ENCODE data around the gene GPR50. TPM values are rescaled to one million over a fixed set of nuclear protein-coding genes. Genes with fewer than 3 reads are reported as not detected.

The GPR50 gene
- total RNA-seq, 5 donors from 2014 or later (not counting 1 experiment from before 2014, with no cell fraction given), result not detected

DNA sequence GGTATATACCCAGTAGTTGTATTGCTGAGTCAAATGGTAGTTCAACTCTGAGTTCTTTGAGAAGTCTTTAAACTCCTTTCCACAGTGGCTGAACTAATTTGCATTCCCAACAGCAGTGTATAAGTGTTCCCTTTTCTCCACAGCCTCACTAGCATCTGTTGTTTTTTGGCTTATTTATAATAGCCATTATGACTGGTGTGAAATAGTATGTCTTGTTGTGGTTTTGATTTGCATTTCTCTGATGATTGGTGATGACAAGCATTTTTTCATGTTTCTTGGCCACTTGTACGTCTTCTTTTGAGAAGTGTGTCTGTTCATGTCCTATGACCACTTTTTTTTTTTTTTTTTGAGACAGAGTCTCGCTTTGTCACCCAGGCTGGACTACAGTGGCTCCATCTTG lies 30.5 kb downstream of the GPR50 start:
- no peak overlapping the region for H3K4me3 ChIP-seq (ENCODE audit: control insufficient read depth in 1 of 2, extremely low read depth in 1 of 2, low read length in 1 of 2)
- Mint-ChIP-seq H3K4me3 (no peak overlapping the region), H3K36me3 (no peaks in the 10 kb centered on the region), H3K27ac (no peak overlapping the region), H3K4me1 (no peaks in the 10 kb centered on the region), H3K9me3 (no peaks in the 10 kb centered on the region), H3K27me3 (peaks cover 0 to 31% of the 10 kb centered on the region in 2 donors)
- no peaks in the 10 kb centered on the region for H3K4me1 ChIP-seq (ENCODE audit: control insufficient read depth in 1 of 2, extremely low read depth in 1 of 2, insufficient read depth in 2 of 2, low read length in 2 of 2)
- POLR2A ChIA-PET, result no interaction called here
- H3K27ac ChIP-seq (ENCODE audit: low read length), result no peak overlapping the region
- CTCF ChIA-PET, result interaction anchor here in 1 of 2 donors (0.6 kb wide), 1 partner anchor 464 kb away, joined by 4 read pairs; no protein-coding TSS in a partner anchor
- no peak for ATAC-seq (replicated peaks in 1 of 4)
- WGBS (ENCODE audit: insufficient coverage), result 86% methylated on average over 1 of the region's 2 CpGs
- H3K36me3 ChIP-seq (ENCODE audit: control insufficient read depth in 2 of 2, extremely low read depth in 1 of 2, insufficient read depth in 1 of 2, low read length in 1 of 2), result no peaks in the 10 kb centered on the region
- no peaks in the 10 kb centered on the region for H3K9me3 ChIP-seq
- no peaks in the 10 kb centered on the region for H3K27me3 ChIP-seq (replicated peaks in 1 of 2; ENCODE audit: control insufficient read depth in 2 of 2, extremely low read depth in 1 of 2, insufficient read depth in 2 of 2, low read length in 1 of 2)
- no peak for DNase-seq

DNA sequence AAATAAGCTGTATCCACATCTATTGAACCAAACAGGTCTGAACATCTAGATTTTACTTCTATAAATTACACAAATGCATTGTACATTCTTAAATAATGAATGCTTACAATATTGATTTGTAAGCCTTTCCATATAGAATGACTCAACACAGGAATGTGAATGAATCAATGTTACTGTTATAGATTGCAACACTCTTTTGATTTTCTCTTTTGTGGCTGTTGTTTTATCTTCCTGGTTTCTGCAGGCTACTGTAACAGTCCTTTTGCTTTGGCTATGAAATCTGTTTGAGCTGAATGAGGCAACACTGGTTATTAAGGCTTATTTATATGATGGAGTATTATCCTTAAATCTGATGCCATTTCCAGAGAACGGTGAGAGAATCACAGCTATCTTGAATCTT lies 49.5 kb downstream of the GPR50 start:
- CTCF ChIA-PET, result no interaction called here
- H3K27me3 Mint-ChIP-seq, result peaks cover 26 to 52% of the 10 kb centered on the region in 2 donors
- H3K27ac Mint-ChIP-seq, result no peak overlapping the region
- H3K27me3 ChIP-seq (replicated peaks in 1 of 2; ENCODE audit: control insufficient read depth in 2 of 2, extremely low read depth in 1 of 2, insufficient read depth in 2 of 2, low read length in 1 of 2), result peaks cover 0 to 8% of the 10 kb centered on the region in 2 experiments
- H3K9me3 Mint-ChIP-seq, result no peaks in the 10 kb centered on the region
- WGBS (ENCODE audit: insufficient coverage), result 80% methylated on average over 1 of the region's 1 CpG
- no peaks in the 10 kb centered on the region for H3K4me1 Mint-ChIP-seq
- H3K36me3 Mint-ChIP-seq, result no peaks in the 10 kb centered on the region
- H3K4me3 Mint-ChIP-seq, result no peak overlapping the region
- H3K9me3 ChIP-seq, result no peaks in the 10 kb centered on the region
- no peaks in the 10 kb centered on the region for H3K4me1 ChIP-seq (ENCODE audit: control insufficient read depth in 1 of 2, extremely low read depth in 1 of 2, insufficient read depth in 2 of 2, low read length in 2 of 2)
- no peak for DNase-seq
- H3K27ac ChIP-seq (ENCODE audit: low read length), result no peak overlapping the region
- ATAC-seq (replicated peaks in 1 of 4), result no peak
- no peaks in the 10 kb centered on the region for H3K36me3 ChIP-seq (ENCODE audit: control insufficient read depth in 2 of 2, extremely low read depth in 1 of 2, insufficient read depth in 1 of 2, low read length in 1 of 2)
- H3K4me3 ChIP-seq (ENCODE audit: control insufficient read depth in 1 of 2, extremely low read depth in 1 of 2, low read length in 1 of 2), result no peak overlapping the region
- POLR2A ChIA-PET, result no interaction called here

DNA sequence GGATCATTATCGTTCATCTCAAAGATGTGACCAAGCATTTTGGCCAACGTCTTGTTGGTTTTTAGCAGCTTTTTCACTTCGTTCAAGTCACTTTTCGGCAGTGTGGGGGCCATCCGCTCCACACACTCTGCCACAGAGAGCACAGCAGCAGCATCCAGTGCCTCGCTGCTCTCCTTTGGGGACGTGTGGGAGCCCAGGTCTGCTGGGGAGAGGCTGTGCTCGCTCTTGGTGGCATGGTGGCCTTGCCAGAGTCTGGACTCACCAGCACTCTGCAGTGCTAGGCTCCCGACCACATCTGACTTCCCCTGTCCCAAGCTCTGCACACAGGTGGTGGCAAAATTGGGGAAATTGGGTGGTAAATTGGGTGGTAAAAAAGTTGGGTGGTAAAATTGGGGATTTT lies 50.6 kb downstream of the GPR50 start:
- CTCF ChIA-PET, result no interaction called here
- Mint-ChIP-seq H3K4me1 (no peaks in the 10 kb centered on the region), H3K4me3 (no peak overlapping the region), H3K9me3 (peaks cover 0 to 3% (median 0%) of the 10 kb centered on the region in 3 donors), H3K27ac (no peak overlapping the region), H3K27me3 (peaks cover 20 to 58% of the 10 kb centered on the region in 2 donors), H3K36me3 (no peaks in the 10 kb centered on the region)
- Histone ChIP-seq H3K4me3 (ENCODE audit: control insufficient read depth in 1 of 2, extremely low read depth in 1 of 2, low read length in 1 of 2) (no peak overlapping the region), H3K27me3 (replicated peaks in 1 of 2; ENCODE audit: control insufficient read depth in 2 of 2, extremely low read depth in 1 of 2, insufficient read depth in 2 of 2, low read length in 1 of 2) (peaks cover 0 to 8% of the 10 kb centered on the region in 2 experiments), H3K4me1 (ENCODE audit: control insufficient read depth in 1 of 2, extremely low read depth in 1 of 2, insufficient read depth in 2 of 2, low read length in 2 of 2) (no peaks in the 10 kb centered on the region), H3K27ac (ENCODE audit: low read length) (no peak overlapping the region), H3K36me3 (ENCODE audit: control insufficient read depth in 2 of 2, extremely low read depth in 1 of 2, insufficient read depth in 1 of 2, low read length in 1 of 2) (no peaks in the 10 kb centered on the region), H3K9me3 (no peaks in the 10 kb centered on the region)
- DNase-seq, result no peak
- POLR2A ChIA-PET, result no interaction called here
- 76% methylated on average over 6 of the region's 9 CpGs for WGBS (ENCODE audit: insufficient coverage)
- no peak for ATAC-seq (replicated peaks in 1 of 4)

DNA sequence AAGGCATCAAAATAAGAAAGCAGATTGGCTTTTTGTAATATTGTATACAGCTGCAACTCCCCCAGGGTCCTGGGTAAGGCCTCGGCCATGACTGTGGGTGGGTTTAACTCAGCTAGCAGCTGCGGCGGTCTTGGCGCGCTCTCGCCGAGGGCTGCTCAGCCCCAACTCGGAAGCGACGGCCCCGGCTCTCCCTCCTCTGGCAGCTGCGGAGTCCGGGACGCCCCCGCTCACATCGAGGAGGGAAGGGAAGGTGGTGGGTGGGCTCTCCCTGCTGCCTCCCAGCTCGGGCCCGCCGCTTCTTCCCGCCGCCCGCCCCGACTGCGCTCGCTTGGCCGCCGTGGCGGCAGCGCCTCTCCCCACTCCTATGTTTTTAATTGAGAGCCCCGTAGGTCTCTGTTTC lies 51.2 kb downstream of the GPR50 start:
- ATAC-seq (replicated peaks in 1 of 4) (no peak), DNase-seq (no peak)
- 26% methylated on average over 11 of the region's 30 CpGs for WGBS (ENCODE audit: insufficient coverage)
- H3K27ac ChIP-seq (ENCODE audit: low read length), result no peak overlapping the region
- Mint-ChIP-seq H3K27me3 (peaks cover 20 to 57% of the 10 kb centered on the region in 2 donors), H3K9me3 (peaks cover 0 to 5% (median 0%) of the 10 kb centered on the region in 3 donors), H3K4me3 (no peak overlapping the region), H3K4me1 (no peaks in the 10 kb centered on the region), H3K27ac (no peak overlapping the region), H3K36me3 (no peaks in the 10 kb centered on the region)
- ChIA-PET POLR2A (no interaction called here), CTCF (no interaction called here)
- no peaks in the 10 kb centered on the region for H3K36me3 ChIP-seq (ENCODE audit: control insufficient read depth in 2 of 2, extremely low read depth in 1 of 2, insufficient read depth in 1 of 2, low read length in 1 of 2)
- H3K9me3 ChIP-seq, result no peaks in the 10 kb centered on the region
- H3K4me1 ChIP-seq (ENCODE audit: control insufficient read depth in 1 of 2, extremely low read depth in 1 of 2, insufficient read depth in 2 of 2, low read length in 2 of 2), result no peaks in the 10 kb centered on the region
- H3K27me3 ChIP-seq (replicated peaks in 1 of 2; ENCODE audit: control insufficient read depth in 2 of 2, extremely low read depth in 1 of 2, insufficient read depth in 2 of 2, low read length in 1 of 2), result peaks cover 0 to 8% of the 10 kb centered on the region in 2 experiments
- no peak overlapping the region for H3K4me3 ChIP-seq (ENCODE audit: control insufficient read depth in 1 of 2, extremely low read depth in 1 of 2, low read length in 1 of 2)

DNA sequence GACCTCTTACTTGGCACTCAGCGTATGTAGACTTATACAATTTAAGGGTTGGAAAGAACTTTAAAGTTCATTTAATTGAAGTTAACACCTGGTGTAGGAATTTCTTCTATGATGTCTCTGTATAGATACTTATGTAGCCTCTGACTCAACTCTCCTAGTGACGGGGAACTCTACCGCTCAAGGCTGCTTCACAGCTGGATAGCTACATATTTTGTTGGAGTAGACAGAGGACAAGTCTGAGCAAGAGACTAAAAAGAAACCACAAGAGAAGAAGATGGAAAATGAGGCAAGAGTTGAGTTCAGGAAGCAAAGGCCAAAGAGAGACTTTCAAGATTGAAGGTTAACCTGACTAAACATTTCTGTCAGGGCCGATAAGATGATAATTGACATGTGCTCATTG lies 52.6 kb downstream of the GPR50 start:
- Mint-ChIP-seq H3K27me3 (peaks cover 17 to 57% of the 10 kb centered on the region in 2 donors), H3K9me3 (peaks cover 0 to 5% (median 0%) of the 10 kb centered on the region in 3 donors), H3K4me1 (no peaks in the 10 kb centered on the region), H3K4me3 (no peak overlapping the region), H3K27ac (no peak overlapping the region), H3K36me3 (no peaks in the 10 kb centered on the region)
- ATAC-seq (replicated peaks in 1 of 4) (no peak), DNase-seq (no peak)
- Histone ChIP-seq H3K36me3 (ENCODE audit: control insufficient read depth in 2 of 2, extremely low read depth in 1 of 2, insufficient read depth in 1 of 2, low read length in 1 of 2) (no peaks in the 10 kb centered on the region), H3K4me3 (ENCODE audit: control insufficient read depth in 1 of 2, extremely low read depth in 1 of 2, low read length in 1 of 2) (no peak overlapping the region), H3K9me3 (no peaks in the 10 kb centered on the region), H3K27ac (ENCODE audit: low read length) (no peak overlapping the region), H3K27me3 (replicated peaks in 1 of 2; ENCODE audit: control insufficient read depth in 2 of 2, extremely low read depth in 1 of 2, insufficient read depth in 2 of 2, low read length in 1 of 2) (peaks cover 0 to 8% of the 10 kb centered on the region in 2 experiments), H3K4me1 (ENCODE audit: control insufficient read depth in 1 of 2, extremely low read depth in 1 of 2, insufficient read depth in 2 of 2, low read length in 2 of 2) (no peaks in the 10 kb centered on the region)
- ChIA-PET CTCF (no interaction called here), POLR2A (no interaction called here)
- 100% methylated on average over 1 of the region's 4 CpGs for WGBS (ENCODE audit: insufficient coverage)

Other genes starting within 250 kb of the GPR50 start
- gene HMGB3, start 193.2 kb upstream of the GPR50 start, total RNA-seq, result 1 to 10 TPM in 4 of 5 donors, under 1 TPM in 1; 0.99 to 5.8 (median 1.3) TPM
- 10 to 100 TPM; 22.8 to 28.2 (median 24.3) TPM for gene VMA21, start 220.6 kb downstream of the GPR50 start, total RNA-seq

All from T-cell (primary cell).